ENCODE measurements around the gene MED27.

Gene MED27

GRCh38 chr9:132042324-132042723 lies 37.3 kb downstream of the MED27 start:
- Histone ChIP-seq H3K27me3 (ENCODE audit: insufficient read depth, insufficient read length) (no peaks in the 10 kb centered on the region), H3K4me3 (ENCODE audit: insufficient read length, low read depth) (no peak overlapping the region), H3K4me1 (ENCODE audit: insufficient read depth, insufficient read length) (no peaks in the 10 kb centered on the region), H3K9me3 (ENCODE audit: insufficient read depth, low read length) (no peaks in the 10 kb centered on the region), H3K36me3 (ENCODE audit: insufficient read depth, insufficient read length, low read length) (peaks cover 12% of the 10 kb centered on the region), H3K9ac (ENCODE audit: insufficient read length, low read depth) (no peak overlapping the region)
- DNase-seq (ENCODE audit: low read depth, low spot score), result no peak
- TF ChIP-seq ZNF274 (IDR thresholded peaks at IDR 0.05; ENCODE audit: low read depth, low read length) (no peak), YY1 (IDR thresholded peaks at IDR 0.05; ENCODE audit: insufficient read depth, insufficient read length) (no peak), SUZ12 (IDR thresholded peaks at IDR 0.05; ENCODE audit: extremely low read depth, insufficient read depth, insufficient read length) (no peak)

GRCh38 chr9:132041798-132042197 lies 37.9 kb downstream of the MED27 start:
- Histone ChIP-seq H3K4me1 (ENCODE audit: insufficient read depth, insufficient read length) (no peaks in the 10 kb centered on the region), H3K9ac (ENCODE audit: insufficient read length, low read depth) (no peak overlapping the region), H3K36me3 (ENCODE audit: insufficient read depth, insufficient read length, low read length) (peaks cover 12% of the 10 kb centered on the region), H3K9me3 (ENCODE audit: insufficient read depth, low read length) (no peaks in the 10 kb centered on the region), H3K4me3 (ENCODE audit: insufficient read length, low read depth) (no peak overlapping the region), H3K27me3 (ENCODE audit: insufficient read depth, insufficient read length) (no peaks in the 10 kb centered on the region)
- DNase-seq (ENCODE audit: low read depth, low spot score), result no peak
- TF ChIP-seq YY1 (IDR thresholded peaks at IDR 0.05; ENCODE audit: insufficient read depth, insufficient read length) (no peak), SUZ12 (IDR thresholded peaks at IDR 0.05; ENCODE audit: extremely low read depth, insufficient read depth, insufficient read length) (no peak), ZNF274 (IDR thresholded peaks at IDR 0.05; ENCODE audit: low read depth, low read length) (no peak)

GRCh38 chr9:132040808-132041207 lies 38.9 kb downstream of the MED27 start:
- Histone ChIP-seq H3K9ac (ENCODE audit: insufficient read length, low read depth) (no peak overlapping the region), H3K27me3 (ENCODE audit: insufficient read depth, insufficient read length) (no peaks in the 10 kb centered on the region), H3K9me3 (ENCODE audit: insufficient read depth, low read length) (no peaks in the 10 kb centered on the region), H3K4me1 (ENCODE audit: insufficient read depth, insufficient read length) (no peaks in the 10 kb centered on the region), H3K36me3 (ENCODE audit: insufficient read depth, insufficient read length, low read length) (peaks cover 12% of the 10 kb centered on the region), H3K4me3 (ENCODE audit: insufficient read length, low read depth) (no peak overlapping the region)
- TF ChIP-seq ZNF274 (IDR thresholded peaks at IDR 0.05; ENCODE audit: low read depth, low read length), result no peak
- TF ChIP-seq YY1 (IDR thresholded peaks at IDR 0.05; ENCODE audit: insufficient read depth, insufficient read length), result no peak
- TF ChIP-seq SUZ12 (IDR thresholded peaks at IDR 0.05; ENCODE audit: extremely low read depth, insufficient read depth, insufficient read length), result no peak
- no peak for DNase-seq (ENCODE audit: low read depth, low spot score)

- Histone ChIP-seq H3K4me3 (ENCODE audit: insufficient read length, low read depth) (no peak overlapping the region), H3K9ac (ENCODE audit: insufficient read length, low read depth) (no peak overlapping the region), H3K4me1 (ENCODE audit: insufficient read depth, insufficient read length) (peaks cover 2% of the 10 kb centered on the region), H3K9me3 (ENCODE audit: insufficient read depth, low read length) (no peaks in the 10 kb centered on the region), H3K27me3 (ENCODE audit: insufficient read depth, insufficient read length) (no peaks in the 10 kb centered on the region), H3K36me3 (ENCODE audit: insufficient read depth, insufficient read length, low read length) (peaks cover 12% of the 10 kb centered on the region)
- no peak for TF ChIP-seq ZNF274 (IDR thresholded peaks at IDR 0.05; ENCODE audit: low read depth, low read length)
- no peak for TF ChIP-seq YY1 (IDR thresholded peaks at IDR 0.05; ENCODE audit: insufficient read depth, insufficient read length)
- no peak for TF ChIP-seq SUZ12 (IDR thresholded peaks at IDR 0.05; ENCODE audit: extremely low read depth, insufficient read depth, insufficient read length)
- no peak for DNase-seq (ENCODE audit: low read depth, low spot score)
Measured at GRCh38 chr9:132040246-132040645, 39.4 kb downstream of the MED27 start.

GRCh38 chr9:132039284-132039683 lies 40.4 kb downstream of the MED27 start:
- Histone ChIP-seq H3K4me3 (ENCODE audit: insufficient read length, low read depth) (no peak overlapping the region), H3K9me3 (ENCODE audit: insufficient read depth, low read length) (no peaks in the 10 kb centered on the region), H3K4me1 (ENCODE audit: insufficient read depth, insufficient read length) (peaks cover 3% of the 10 kb centered on the region), H3K36me3 (ENCODE audit: insufficient read depth, insufficient read length, low read length) (peaks cover 12% of the 10 kb centered on the region), H3K9ac (ENCODE audit: insufficient read length, low read depth) (no peak overlapping the region), H3K27me3 (ENCODE audit: insufficient read depth, insufficient read length) (no peaks in the 10 kb centered on the region)
- DNase-seq (ENCODE audit: low read depth, low spot score), result no peak
- TF ChIP-seq YY1 (IDR thresholded peaks at IDR 0.05; ENCODE audit: insufficient read depth, insufficient read length) (no peak), ZNF274 (IDR thresholded peaks at IDR 0.05; ENCODE audit: low read depth, low read length) (no peak), SUZ12 (IDR thresholded peaks at IDR 0.05; ENCODE audit: extremely low read depth, insufficient read depth, insufficient read length) (no peak)

GRCh38 chr9:132037458-132037857 lies 42.2 kb downstream of the MED27 start:
- H3K36me3 ChIP-seq (ENCODE audit: insufficient read depth, insufficient read length, low read length), result peaks cover 12% of the 10 kb centered on the region
- TF ChIP-seq ZNF274 (IDR thresholded peaks at IDR 0.05; ENCODE audit: low read depth, low read length) (no peak), SUZ12 (IDR thresholded peaks at IDR 0.05; ENCODE audit: extremely low read depth, insufficient read depth, insufficient read length) (no peak), YY1 (IDR thresholded peaks at IDR 0.05; ENCODE audit: insufficient read depth, insufficient read length) (no peak)
- peaks cover 3% of the 10 kb centered on the region for H3K4me1 ChIP-seq (ENCODE audit: insufficient read depth, insufficient read length)
- no peaks in the 10 kb centered on the region for H3K27me3 ChIP-seq (ENCODE audit: insufficient read depth, insufficient read length)
- no peak overlapping the region for H3K9ac ChIP-seq (ENCODE audit: insufficient read length, low read depth)
- no peak for DNase-seq (ENCODE audit: low read depth, low spot score)
- H3K9me3 ChIP-seq (ENCODE audit: insufficient read depth, low read length), result no peaks in the 10 kb centered on the region
- H3K4me3 ChIP-seq (ENCODE audit: insufficient read length, low read depth), result no peak overlapping the region

- TF ChIP-seq YY1 (IDR thresholded peaks at IDR 0.05; ENCODE audit: insufficient read depth, insufficient read length), result no peak
- TF ChIP-seq SUZ12 (IDR thresholded peaks at IDR 0.05; ENCODE audit: extremely low read depth, insufficient read depth, insufficient read length), result no peak
- no peak for TF ChIP-seq ZNF274 (IDR thresholded peaks at IDR 0.05; ENCODE audit: low read depth, low read length)
- no peak for DNase-seq (ENCODE audit: low read depth, low spot score)
- Histone ChIP-seq H3K36me3 (ENCODE audit: insufficient read depth, insufficient read length, low read length) (peaks cover 12% of the 10 kb centered on the region), H3K4me3 (ENCODE audit: insufficient read length, low read depth) (no peak overlapping the region), H3K9ac (ENCODE audit: insufficient read length, low read depth) (no peak overlapping the region), H3K27me3 (ENCODE audit: insufficient read depth, insufficient read length) (no peaks in the 10 kb centered on the region), H3K9me3 (ENCODE audit: insufficient read depth, low read length) (no peaks in the 10 kb centered on the region), H3K4me1 (ENCODE audit: insufficient read depth, insufficient read length) (peaks cover 3% of the 10 kb centered on the region)
Measured at GRCh38 chr9:132036521-132036920, 43.1 kb downstream of the MED27 start.

Data from NT2/D1 (cell line).